Loucy (cell line): Measurements from ENCODE around the gene MRTFA.

Experiments used
- EZH2phosphoT487 ChIP-seq: fragments of 200-600 bp; IDR thresholded peaks from 2 replicates; pipeline ENCODE4 v1.6.1; 2018; ENCODE audit warnings: antibody characterized with exemption, mild to moderate bottlenecking, moderate library complexity, borderline replicate concordance
- TF ChIP-seq, protein P1 (sequence below): fragments of 200-600 bp; sonication (generic); conservative IDR thresholded peaks from 2 replicates; pipeline ENCODE4 v1.5.1; 2014; ENCODE audit warnings: mild to moderate bottlenecking, antibody characterized with exemption, low read length

DNA sequence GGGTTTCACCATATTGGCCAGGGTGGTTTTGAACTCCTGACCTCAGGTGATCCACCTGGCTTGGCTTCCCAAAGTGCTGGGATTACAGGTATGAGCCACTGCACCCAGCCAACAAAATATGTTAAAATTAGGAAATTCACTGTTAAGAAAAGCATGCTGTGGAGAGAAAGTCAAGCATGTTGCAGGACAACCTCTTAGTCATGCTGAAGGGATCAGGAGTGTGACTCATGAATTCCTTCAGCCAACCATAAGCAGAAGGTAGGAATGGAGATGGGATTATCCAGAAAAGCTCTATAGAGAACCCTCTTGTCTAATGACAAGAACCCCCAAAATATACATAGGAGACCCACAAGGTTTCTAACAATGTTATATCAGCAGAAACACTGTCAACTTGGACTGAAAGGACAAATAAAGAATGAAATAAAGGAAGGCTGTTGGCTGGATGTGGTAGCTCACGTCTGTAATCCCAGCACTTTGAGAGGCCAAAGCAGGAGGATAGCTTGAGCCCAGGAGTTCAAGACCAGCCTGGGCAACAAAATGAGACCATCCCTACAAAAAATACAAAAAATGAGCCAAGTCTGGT is 16.0 kb downstream of the MRTFA start:
- TF ChIP-seq, protein P1, sequence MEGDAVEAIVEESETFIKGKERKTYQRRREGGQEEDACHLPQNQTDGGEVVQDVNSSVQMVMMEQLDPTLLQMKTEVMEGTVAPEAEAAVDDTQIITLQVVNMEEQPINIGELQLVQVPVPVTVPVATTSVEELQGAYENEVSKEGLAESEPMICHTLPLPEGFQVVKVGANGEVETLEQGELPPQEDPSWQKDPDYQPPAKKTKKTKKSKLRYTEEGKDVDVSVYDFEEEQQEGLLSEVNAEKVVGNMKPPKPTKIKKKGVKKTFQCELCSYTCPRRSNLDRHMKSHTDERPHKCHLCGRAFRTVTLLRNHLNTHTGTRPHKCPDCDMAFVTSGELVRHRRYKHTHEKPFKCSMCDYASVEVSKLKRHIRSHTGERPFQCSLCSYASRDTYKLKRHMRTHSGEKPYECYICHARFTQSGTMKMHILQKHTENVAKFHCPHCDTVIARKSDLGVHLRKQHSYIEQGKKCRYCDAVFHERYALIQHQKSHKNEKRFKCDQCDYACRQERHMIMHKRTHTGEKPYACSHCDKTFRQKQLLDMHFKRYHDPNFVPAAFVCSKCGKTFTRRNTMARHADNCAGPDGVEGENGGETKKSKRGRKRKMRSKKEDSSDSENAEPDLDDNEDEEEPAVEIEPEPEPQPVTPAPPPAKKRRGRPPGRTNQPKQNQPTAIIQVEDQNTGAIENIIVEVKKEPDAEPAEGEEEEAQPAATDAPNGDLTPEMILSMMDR, result no peak
- no peak for TF ChIP-seq EZH2phosphoT487
